T-helper 17 cell (primary cell): ENCODE measurements around the gene CYB561D2. TPM values are rescaled to one million over a fixed set of nuclear protein-coding genes. Genes with fewer than 3 reads are reported as not detected.
A peak's percentile ranks its signal among the peaks of the same experiment; 100 is the strongest.

Experiments
- ATAC-seq: fragments of 150-1000 bp; cut with Tn5 transposase; 2 replicates; pipeline ENCODE4 v1.10.0; 2021; ENCODE audit warnings: mild to moderate bottlenecking, moderate library complexity
- DNase-seq, 3 donors: peaks; one replicate each; pipeline versions ENCODE4 v3.0.0 to v3.0.0-alpha.2; 2020 to 2021
- H3K9me3 ChIP-seq: one replicate; pipeline ENCODE4 v1.7.0; 2013; ENCODE audit warnings: low read length, mild to moderate bottlenecking; ENCODE audit not compliant: control insufficient read depth, poor library complexity, severe bottlenecking
- H3K27ac Mint-ChIP-seq: one replicate; pipeline ENCODE4 v1.8.0; 2022; ENCODE audit warnings: mild to moderate bottlenecking, moderate library complexity, mixed read lengths
- H3K27me3 Mint-ChIP-seq: one replicate; pipeline ENCODE4 v1.8.0; 2022; ENCODE audit warnings: mixed read lengths
- H3K36me3 Mint-ChIP-seq: one replicate; pipeline ENCODE4 v1.8.0; 2022; ENCODE audit warnings: low read depth, mixed read lengths
- H3K4me1 Mint-ChIP-seq: one replicate; pipeline ENCODE4 v1.8.0; 2022; ENCODE audit warnings: mild to moderate bottlenecking, mixed read lengths
- H3K4me3 Mint-ChIP-seq: one replicate; pipeline ENCODE4 v1.8.0; 2022; ENCODE audit warnings: mild to moderate bottlenecking, moderate library complexity, mixed read lengths
- total RNA-seq, 4 donors: library from RNA in 2 of 4; stranded (reverse) in 2 of 4; gene quantifications; one replicate each; pipeline ENCODE4 v1.2.3 and lab custom pipeline; 2022 to 2026

CYB561D2 gene
- total RNA-seq, 2 donors from 2014 or later = 20.8 to 27.2 TPM

DNA sequence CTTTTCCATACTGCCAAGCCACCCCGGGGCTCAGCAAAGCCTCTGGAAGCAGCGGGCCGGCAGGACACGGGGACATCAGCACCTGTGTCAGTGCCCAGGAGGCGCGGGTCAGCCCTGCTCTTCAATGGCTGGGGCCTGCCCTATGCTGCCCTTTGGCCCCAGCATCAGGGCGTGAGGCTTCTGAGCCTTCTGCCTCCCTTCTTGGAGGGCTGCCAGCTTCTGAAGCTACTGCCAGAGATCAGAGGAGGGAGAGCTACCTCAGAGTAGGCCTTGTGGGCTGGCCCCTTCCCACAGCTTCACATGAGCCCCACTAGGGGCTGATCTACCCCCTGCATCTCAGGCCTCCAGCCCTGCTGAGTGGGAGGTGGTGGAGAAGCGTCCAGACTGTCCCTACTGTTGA, 21.7 kb downstream of the CYB561D2 start:
- no peak for DNase-seq
- ATAC-seq = no peak
- H3K27ac Mint-ChIP-seq = peak overlapping the region; percentile 70

DNA sequence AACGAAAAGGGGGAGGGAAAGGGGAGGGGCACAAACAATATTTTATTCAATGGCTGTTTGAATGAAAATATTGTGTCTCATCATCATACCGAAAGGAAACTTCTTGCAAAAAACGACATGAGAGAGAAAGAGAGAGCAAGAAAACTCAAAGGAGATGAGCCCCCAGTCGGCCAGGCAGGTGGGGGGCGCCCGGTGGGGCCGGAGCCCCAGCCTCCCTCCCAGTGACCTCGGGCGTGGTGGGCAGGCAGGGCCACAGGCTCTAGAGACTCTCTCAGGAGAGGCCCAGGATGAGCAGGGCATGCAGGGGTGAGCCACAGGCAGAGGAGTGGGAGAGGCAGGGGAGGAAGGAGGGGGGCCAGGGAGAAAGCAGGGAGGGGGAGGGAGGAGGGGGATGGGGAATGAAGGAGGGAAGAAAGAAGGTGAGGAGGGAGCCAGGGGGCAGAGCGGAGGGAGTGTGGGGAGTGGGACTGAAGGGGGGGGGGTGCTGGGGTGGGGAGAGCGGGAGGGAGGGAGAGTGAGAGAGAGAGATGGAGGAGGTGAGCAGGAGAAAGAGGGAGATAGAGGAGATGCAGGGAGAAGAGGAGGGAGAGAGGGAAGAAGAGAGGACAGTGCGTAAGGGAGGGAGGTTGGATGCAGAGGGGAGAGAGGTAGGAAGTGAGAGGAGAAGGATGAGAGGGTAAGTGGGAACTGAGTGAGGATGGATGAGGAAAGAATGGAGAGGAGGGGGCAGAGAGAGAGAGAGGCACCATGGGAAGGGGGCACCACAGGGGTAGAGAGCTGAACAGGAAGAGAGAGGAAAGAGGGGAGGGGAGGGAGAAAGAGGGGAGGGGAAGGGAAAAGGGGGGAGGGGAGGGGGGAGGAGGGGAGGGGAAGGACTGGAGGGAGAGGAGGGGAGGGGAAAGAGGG, 22.7 kb downstream of the CYB561D2 start:
- Mint-ChIP-seq H3K4me1 (peaks cover 5% of the 10 kb centered on the region), H3K36me3 (no peaks in the 10 kb centered on the region), H3K27me3 (no peaks in the 10 kb centered on the region), H3K27ac (no peak overlapping the region), H3K4me3 (peak overlapping the region; percentile 39)
- ATAC-seq = no peak
- DNase-seq = no peak
- no peaks in the 10 kb centered on the region for H3K9me3 ChIP-seq

More for the DNA sequence above, 21.7 kb downstream of the CYB561D2 start:
- Mint-ChIP-seq H3K27me3 (no peaks in the 10 kb centered on the region), H3K4me1 (peaks cover 6% of the 10 kb centered on the region), H3K4me3 (no peak overlapping the region), H3K36me3 (no peaks in the 10 kb centered on the region)
- H3K9me3 ChIP-seq = no peaks in the 10 kb centered on the region

DNA sequence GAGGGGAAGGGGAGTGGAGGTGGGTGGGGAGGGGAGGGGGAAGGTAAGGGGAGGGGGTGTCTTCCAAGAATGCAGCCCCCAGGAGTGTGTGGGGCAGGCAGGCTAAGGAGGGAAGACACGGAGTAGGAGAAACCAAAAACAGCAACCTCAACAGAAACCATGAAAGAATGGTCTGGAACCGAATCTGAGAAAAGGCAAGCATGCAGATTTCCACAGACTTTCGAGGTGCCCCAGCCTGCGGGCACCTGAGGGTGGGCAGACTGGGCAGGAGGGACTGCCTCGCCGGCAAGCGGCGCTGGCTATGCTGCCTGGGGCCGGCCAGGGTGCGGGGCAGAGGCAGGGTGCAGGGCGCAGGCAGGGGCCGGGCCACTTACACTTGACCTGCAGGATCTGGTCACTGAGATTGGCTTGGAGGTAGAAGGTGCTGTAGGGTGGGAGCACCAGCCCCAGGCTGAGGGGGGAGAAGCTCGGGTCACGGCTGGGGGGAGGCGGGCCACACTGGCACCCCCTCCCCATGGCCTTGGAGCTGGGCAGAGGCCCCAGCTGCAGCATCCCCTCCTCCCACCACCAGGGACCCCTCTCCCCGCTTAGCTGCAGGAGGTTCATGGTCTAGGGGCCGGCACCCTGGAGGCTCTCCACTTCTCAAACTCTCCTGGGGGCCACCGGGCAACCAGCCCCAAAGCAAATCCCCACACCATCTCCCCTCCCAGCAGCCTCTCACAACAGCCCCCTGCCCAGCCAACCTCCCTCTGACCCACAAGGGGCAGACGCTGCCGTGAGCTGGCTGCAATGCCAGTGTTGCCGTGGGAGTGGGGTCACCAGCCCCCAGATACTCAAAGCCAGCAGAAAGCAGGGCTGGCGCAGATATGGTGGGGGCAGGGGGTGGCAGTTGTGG, 23.9 kb downstream of the CYB561D2 start:
- Mint-ChIP-seq H3K36me3 (no peaks in the 10 kb centered on the region), H3K27ac (no peak overlapping the region), H3K4me3 (no peak overlapping the region), H3K4me1 (peaks cover 5% of the 10 kb centered on the region), H3K27me3 (no peaks in the 10 kb centered on the region)
- no peaks in the 10 kb centered on the region for H3K9me3 ChIP-seq
- DNase-seq (no peak), ATAC-seq (no peak)

DNA sequence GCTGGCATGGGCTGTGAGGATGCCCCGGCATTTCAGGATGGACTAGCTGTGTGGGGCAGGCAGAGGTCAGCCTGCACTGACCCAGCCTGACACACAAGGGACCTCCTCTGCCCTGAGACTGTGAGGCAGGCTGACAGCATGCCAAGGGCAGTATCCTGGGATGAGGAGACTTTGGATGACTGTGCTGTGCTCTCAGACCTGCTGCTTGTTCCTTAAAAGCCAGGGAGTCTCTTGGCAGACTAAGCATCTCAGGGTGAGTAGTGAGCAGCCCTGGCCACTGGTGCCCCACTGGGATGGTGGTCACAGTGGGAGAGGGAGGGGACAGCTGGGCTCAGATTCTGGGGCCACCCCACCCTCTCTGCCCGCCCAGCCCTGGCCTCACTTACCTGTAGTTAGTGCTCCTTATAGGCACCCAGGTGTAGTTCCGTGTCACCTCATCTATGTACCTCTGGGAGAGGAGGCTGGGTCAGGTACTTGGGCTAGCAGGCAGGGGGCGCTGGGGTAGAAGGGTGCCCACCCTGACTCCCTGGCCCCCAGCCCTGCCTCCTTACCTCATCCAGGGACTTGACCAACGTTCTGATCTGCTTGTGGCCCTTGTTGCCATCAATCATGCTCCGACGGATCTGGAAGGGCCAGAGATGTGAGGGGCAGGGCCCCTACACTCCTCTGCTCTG, 24.7 kb downstream of the CYB561D2 start:
- H3K27me3 Mint-ChIP-seq = no peaks in the 10 kb centered on the region
- peaks cover 5% of the 10 kb centered on the region for H3K4me1 Mint-ChIP-seq

GRCh38 chr3:50378024-50378423, 27.4 kb downstream of the CYB561D2 start:
- Mint-ChIP-seq H3K27ac (no peak overlapping the region), H3K27me3 (no peaks in the 10 kb centered on the region), H3K4me1 (peaks cover 3% of the 10 kb centered on the region), H3K36me3 (no peaks in the 10 kb centered on the region), H3K4me3 (no peak overlapping the region)
- ATAC-seq (no peak), DNase-seq (no peak)
- H3K9me3 ChIP-seq = no peaks in the 10 kb centered on the region

More for the DNA sequence above, 24.7 kb downstream of the CYB561D2 start:
- ATAC-seq = no peak
- DNase-seq = no peak
- H3K4me3 Mint-ChIP-seq = no peak overlapping the region
- no peaks in the 10 kb centered on the region for H3K9me3 ChIP-seq
- no peaks in the 10 kb centered on the region for H3K36me3 Mint-ChIP-seq
- no peak overlapping the region for H3K27ac Mint-ChIP-seq

DNA sequence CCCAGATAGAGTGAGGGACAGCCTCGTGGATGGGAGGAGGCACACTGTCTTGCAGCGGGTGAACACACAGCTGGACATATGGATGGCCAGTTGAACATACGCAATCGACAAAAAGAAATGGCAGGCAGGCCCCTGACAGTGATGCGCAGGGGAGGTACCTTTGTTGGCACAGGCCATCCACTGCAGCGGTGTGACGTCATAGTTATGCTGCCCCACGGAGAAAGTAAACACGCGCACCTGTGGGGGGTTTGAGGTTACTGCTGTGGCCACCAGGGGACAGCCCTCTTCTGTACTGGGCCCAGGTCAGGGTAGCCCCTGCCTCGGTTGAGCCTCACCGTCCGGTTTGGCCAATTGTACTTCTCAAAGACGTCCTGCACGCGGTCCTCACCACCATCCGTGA, 28.1 kb downstream of the CYB561D2 start:
- no peaks in the 10 kb centered on the region for H3K9me3 ChIP-seq
- Mint-ChIP-seq H3K36me3 (no peaks in the 10 kb centered on the region), H3K4me1 (no peaks in the 10 kb centered on the region), H3K27ac (no peak overlapping the region), H3K4me3 (no peak overlapping the region), H3K27me3 (no peaks in the 10 kb centered on the region)
- no peak for DNase-seq
- ATAC-seq = no peak

DNA sequence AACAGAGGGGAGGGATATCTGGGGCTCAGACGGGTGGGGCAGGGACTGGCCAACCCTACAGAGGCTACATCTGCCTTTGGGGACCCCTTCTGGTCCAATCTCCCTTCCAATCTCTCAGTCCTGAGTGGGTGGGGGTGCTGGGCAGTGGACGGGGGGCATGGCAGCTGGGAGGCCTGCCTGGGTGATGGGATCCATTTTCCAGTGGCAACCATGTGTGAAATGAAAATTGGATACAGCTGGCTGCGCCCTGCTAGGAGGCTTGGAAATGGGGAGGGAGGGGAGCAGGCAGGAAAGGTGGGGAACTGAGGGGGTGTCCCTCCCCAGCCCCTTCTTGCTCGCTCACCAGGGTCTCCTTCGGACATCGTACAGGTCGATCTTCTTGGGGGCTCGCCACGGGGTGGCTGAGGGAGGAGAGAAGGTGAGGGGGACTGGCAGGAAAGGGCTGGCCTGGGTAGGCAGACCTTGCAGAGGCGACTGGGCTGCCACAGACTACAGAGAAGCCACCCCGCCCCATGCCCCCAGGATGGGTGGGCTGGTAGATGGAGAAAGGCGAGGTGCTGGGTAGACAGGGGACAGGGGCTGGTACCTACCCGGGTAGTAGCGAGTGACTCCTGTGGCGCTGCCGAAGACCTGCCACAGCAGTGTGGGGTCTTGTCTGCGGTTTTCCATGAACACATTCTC, 29.9 kb downstream of the CYB561D2 start:
- no peak for ATAC-seq
- no peak for DNase-seq
- H3K36me3 Mint-ChIP-seq = no peaks in the 10 kb centered on the region
- no peak overlapping the region for H3K27ac Mint-ChIP-seq
- no peaks in the 10 kb centered on the region for H3K27me3 Mint-ChIP-seq
- no peaks in the 10 kb centered on the region for H3K9me3 ChIP-seq
- H3K4me1 Mint-ChIP-seq = no peaks in the 10 kb centered on the region
- no peak overlapping the region for H3K4me3 Mint-ChIP-seq

- no peak for DNase-seq
- Mint-ChIP-seq H3K4me3 (no peak overlapping the region), H3K4me1 (no peaks in the 10 kb centered on the region), H3K27me3 (no peaks in the 10 kb centered on the region), H3K36me3 (no peaks in the 10 kb centered on the region), H3K27ac (no peak overlapping the region)
- H3K9me3 ChIP-seq = no peaks in the 10 kb centered on the region
- ATAC-seq = no peak
Measured at GRCh38 chr3:50381383-50381782, 30.7 kb downstream of the CYB561D2 start.

DNA sequence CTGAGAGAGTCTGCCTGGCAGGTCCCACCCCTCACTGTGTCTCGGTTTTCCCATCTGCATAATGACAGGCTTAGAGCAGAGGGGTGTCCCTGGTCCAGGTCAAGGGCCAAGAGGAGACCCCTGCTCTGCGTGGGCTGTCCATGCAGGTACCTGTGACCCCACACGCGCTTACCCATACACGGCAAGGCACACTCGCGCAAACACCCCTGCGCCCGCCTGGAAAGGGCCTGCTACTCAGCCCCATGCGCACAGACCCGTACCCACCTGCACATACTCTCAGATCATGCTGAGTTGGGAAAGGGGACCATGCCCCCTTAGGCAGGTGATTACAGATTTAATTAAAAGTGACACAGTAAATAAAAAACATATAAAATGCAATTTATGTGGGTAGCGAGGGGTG, 32.1 kb downstream of the CYB561D2 start:
- Mint-ChIP-seq H3K27me3 (no peaks in the 10 kb centered on the region), H3K36me3 (no peaks in the 10 kb centered on the region), H3K27ac (no peak overlapping the region), H3K4me1 (no peaks in the 10 kb centered on the region), H3K4me3 (no peak overlapping the region)
- ATAC-seq (no peak), DNase-seq (no peak)
- no peaks in the 10 kb centered on the region for H3K9me3 ChIP-seq

GRCh38 chr3:50383750-50384149, 33.1 kb downstream of the CYB561D2 start:
- H3K27me3 Mint-ChIP-seq = no peaks in the 10 kb centered on the region
- no peak for ATAC-seq
- no peak for DNase-seq
- no peaks in the 10 kb centered on the region for H3K9me3 ChIP-seq
- no peaks in the 10 kb centered on the region for H3K4me1 Mint-ChIP-seq
- H3K27ac Mint-ChIP-seq = no peak overlapping the region
- no peaks in the 10 kb centered on the region for H3K36me3 Mint-ChIP-seq
- H3K4me3 Mint-ChIP-seq = no peak overlapping the region

- DNase-seq = no peak
- Mint-ChIP-seq H3K4me3 (no peak overlapping the region), H3K27me3 (no peaks in the 10 kb centered on the region), H3K4me1 (no peaks in the 10 kb centered on the region), H3K27ac (peak overlapping the region; percentile 11), H3K36me3 (no peaks in the 10 kb centered on the region)
- H3K9me3 ChIP-seq = no peaks in the 10 kb centered on the region
- ATAC-seq = no peak
Measured at GRCh38 chr3:50385754-50386153, 35.1 kb downstream of the CYB561D2 start.

DNA sequence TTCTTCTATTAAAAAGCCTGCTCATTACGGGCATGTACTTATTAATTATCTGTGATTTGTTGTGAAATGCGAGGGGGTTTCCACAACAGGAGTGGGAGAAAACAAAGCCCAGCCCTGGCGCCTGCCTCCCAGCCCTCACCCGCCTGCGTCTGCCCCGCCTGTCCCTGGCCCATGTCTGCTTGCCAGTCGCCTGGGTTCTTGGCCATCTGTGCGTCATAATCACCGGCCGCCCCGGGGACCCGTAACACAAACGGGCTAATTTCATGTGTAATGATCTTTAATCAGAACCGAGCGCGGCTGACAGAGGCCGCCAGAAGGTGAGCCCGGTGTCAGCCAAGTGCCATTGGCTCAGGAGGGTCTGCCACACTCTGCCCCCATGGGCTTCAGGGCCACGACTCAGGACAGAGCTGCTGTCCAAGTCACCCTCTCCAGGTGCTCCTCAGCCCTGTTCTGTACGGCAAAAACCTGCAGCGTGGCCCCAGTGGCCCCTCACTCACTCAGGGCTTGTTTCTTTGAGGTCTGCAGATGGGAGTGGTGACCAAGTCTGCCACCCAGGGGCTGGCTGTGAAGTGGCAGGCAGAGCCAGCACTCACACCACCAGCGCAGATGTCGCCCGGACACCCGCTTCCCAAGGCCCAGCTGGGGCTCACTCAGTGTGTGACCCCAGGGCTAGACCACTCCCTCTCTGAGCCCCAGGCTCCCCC, 37.5 kb downstream of the CYB561D2 start:
- H3K4me1 Mint-ChIP-seq = no peaks in the 10 kb centered on the region
- H3K36me3 Mint-ChIP-seq = no peaks in the 10 kb centered on the region
- ATAC-seq (no peak), DNase-seq (no peak)
- no peaks in the 10 kb centered on the region for H3K27me3 Mint-ChIP-seq
- no peaks in the 10 kb centered on the region for H3K9me3 ChIP-seq
- H3K4me3 Mint-ChIP-seq = no peak overlapping the region
- H3K27ac Mint-ChIP-seq = no peak overlapping the region
